GM19372 (cell line): ENCODE results near the gene PTGER1.
"Not testable (repeated sequence)": the region's sequence is repeated elsewhere in the genome, so short reads cannot be mapped to it uniquely, and the experiment has no call there.

Experiments
- ATAC-seq: cut with Tn5 transposase; IDR thresholded peaks from one replicate; pipeline ENCODE4 v1.9.1; 2021; ENCODE audit warnings: mild to moderate bottlenecking, low read depth, moderate library complexity; ENCODE audit not compliant: unreplicated experiment

Gene PTGER1

GRCh38 chr19:14476327-14476672 is 1.1 kb upstream of the PTGER1 start:
- ATAC-seq: no peak

GRCh38 chr19:14474827-14475226 is 327 bp downstream of the PTGER1 start:
- no peak for ATAC-seq

- no peak for ATAC-seq
Observed at GRCh38 chr19:14473978-14474578, 1.1 kb downstream of the PTGER1 start.

- no peak for ATAC-seq
Observed at GRCh38 chr19:14473073-14473977, 1.8 kb downstream of the PTGER1 start.

GRCh38 chr19:14472202-14472938 is 2.8 kb downstream of the PTGER1 start:
- ATAC-seq: no peak

- ATAC-seq: no peak
Observed at GRCh38 chr19:14471436-14472187, 3.5 kb downstream of the PTGER1 start.

- no peak for ATAC-seq
Observed at GRCh38 chr19:14470031-14470876, 4.9 kb downstream of the PTGER1 start.

- no peak for ATAC-seq
Observed at GRCh38 chr19:14467816-14468215, 7.3 kb downstream of the PTGER1 start.

GRCh38 chr19:14467391-14467790 is 7.8 kb downstream of the PTGER1 start:
- ATAC-seq: no peak

GRCh38 chr19:14463747-14464146 is 11.4 kb downstream of the PTGER1 start:
- ATAC-seq: no peak

GRCh38 chr19:14462401-14462800 is 12.8 kb downstream of the PTGER1 start:
- ATAC-seq: not testable (repeated sequence)

GRCh38 chr19:14460935-14461334 is 14.2 kb downstream of the PTGER1 start:
- ATAC-seq: no peak

- ATAC-seq: no peak
Observed at GRCh38 chr19:14459703-14460102, 15.5 kb downstream of the PTGER1 start.

GRCh38 chr19:14452303-14452702 is 22.9 kb downstream of the PTGER1 start:
- not testable (repeated sequence) for ATAC-seq

- ATAC-seq: no peak
Observed at GRCh38 chr19:14450876-14451275, 24.3 kb downstream of the PTGER1 start.

GRCh38 chr19:14450168-14450874 is 24.8 kb downstream of the PTGER1 start:
- no peak for ATAC-seq

- no peak for ATAC-seq
Observed at GRCh38 chr19:14449321-14449720, 25.8 kb downstream of the PTGER1 start.

GRCh38 chr19:14446336-14447036 is 28.7 kb downstream of the PTGER1 start:
- no peak for ATAC-seq
